Measurements from ENCODE around the gene TLX3.

- TF ChIP-seq, protein P1, sequence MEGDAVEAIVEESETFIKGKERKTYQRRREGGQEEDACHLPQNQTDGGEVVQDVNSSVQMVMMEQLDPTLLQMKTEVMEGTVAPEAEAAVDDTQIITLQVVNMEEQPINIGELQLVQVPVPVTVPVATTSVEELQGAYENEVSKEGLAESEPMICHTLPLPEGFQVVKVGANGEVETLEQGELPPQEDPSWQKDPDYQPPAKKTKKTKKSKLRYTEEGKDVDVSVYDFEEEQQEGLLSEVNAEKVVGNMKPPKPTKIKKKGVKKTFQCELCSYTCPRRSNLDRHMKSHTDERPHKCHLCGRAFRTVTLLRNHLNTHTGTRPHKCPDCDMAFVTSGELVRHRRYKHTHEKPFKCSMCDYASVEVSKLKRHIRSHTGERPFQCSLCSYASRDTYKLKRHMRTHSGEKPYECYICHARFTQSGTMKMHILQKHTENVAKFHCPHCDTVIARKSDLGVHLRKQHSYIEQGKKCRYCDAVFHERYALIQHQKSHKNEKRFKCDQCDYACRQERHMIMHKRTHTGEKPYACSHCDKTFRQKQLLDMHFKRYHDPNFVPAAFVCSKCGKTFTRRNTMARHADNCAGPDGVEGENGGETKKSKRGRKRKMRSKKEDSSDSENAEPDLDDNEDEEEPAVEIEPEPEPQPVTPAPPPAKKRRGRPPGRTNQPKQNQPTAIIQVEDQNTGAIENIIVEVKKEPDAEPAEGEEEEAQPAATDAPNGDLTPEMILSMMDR (IDR thresholded peaks at IDR 0.05; ENCODE audit: low read depth, low read length), result no peak
- TF ChIP-seq EZH2phosphoT487 (IDR thresholded peaks at IDR 0.05; ENCODE audit: low read depth), result no peak
Observed at GRCh38 chr5:171295299-171295698, 13.7 kb upstream of the TLX3 start.

Data from OCI-LY3 (cell line).